GM19193 (cell line): Measurements from ENCODE around the gene CYP26C1.

Source experiments
- POLR2A ChIP-seq: IDR thresholded peaks from 4 replicates; pipeline ENCODE4 v1.6.1; 2011; ENCODE audit not compliant: insufficient read depth, insufficient read length; ENCODE audit errors: extremely low read depth

CYP26C1 gene

GRCh38 chr10:93106631-93107072 is 46.1 kb downstream of the CYP26C1 start:
- TF ChIP-seq POLR2A: no peak

GRCh38 chr10:93110472-93111146 is 50.0 kb downstream of the CYP26C1 start:
- TF ChIP-seq POLR2A: no peak

DNA sequence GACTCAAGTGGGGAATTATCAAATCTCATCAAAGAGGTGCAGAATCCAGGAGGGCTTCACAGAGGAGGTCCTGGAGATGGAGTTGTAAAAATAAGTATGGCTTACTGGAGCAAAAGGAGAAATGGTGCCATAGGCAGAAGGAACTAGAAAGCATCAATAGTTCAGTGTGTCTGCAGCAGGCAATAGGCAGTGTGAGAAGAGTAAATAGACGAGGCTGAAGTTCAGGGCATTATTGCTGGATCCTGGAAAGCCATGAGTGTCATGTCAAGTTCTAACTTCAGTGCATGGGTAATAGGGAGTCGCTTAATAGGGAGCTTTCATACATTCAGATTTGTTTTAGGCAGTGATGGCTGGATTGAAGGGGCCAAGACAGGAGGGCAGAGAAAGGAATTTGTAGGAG is 52.4 kb downstream of the CYP26C1 start:
- no peak for TF ChIP-seq POLR2A

DNA sequence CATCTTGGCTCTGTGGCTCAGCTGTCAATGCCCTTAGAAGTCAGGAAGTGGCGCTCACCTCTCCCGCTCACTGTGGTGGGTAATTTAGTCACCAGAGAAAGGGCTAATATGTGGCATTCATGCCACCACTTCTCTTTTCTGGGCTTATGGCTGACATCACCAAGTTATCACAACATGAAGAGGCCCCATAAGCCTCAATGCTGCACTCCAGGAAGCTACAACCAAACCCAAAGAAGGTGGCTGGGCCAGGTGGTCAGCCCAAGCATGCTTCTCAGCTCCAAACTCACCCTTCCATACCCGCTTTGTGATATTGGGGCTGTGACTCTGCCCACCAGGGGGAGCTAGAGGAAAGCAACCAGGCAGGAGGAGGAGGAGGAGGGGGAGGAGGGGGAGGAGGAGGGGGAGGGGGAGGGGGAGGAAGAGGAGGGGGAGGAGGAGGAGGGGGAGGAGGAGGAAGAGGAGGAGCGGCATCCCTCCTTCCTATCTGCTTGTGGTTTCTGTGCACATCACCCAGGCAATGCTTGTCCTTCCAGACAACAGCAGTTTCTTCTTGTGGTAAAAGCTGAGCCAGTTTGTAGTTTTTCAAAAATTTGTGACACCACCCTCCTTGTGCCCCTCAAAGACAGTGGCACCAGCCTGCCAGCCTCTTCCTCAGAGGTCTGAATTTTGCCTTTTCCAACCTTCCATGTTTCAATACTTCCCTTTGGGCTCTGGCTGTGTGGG is 55.2 kb downstream of the CYP26C1 start:
- no peak for TF ChIP-seq POLR2A
